DOHH2 (cell line): Measurements from ENCODE around the gene RBBP8NL.

Experiments used
- CTCF ChIP-seq: fragments of 200-600 bp; sonication (generic); IDR thresholded peaks from one replicate; pipeline ENCODE4 v1.5.1; 2014; ENCODE audit warnings: antibody characterized with exemption, mild to moderate bottlenecking, low read depth, low read length; ENCODE audit not compliant: poor library complexity, severe bottlenecking
- EZH2phosphoT487 ChIP-seq: fragments of 200-600 bp; sonication (generic); IDR thresholded peaks from 2 replicates; pipeline ENCODE4 v1.6.1; 2017; ENCODE audit warnings: borderline replicate concordance, mild to moderate bottlenecking, antibody characterized with exemption, low read length, moderate library complexity, mixed read lengths

GRCh38 chr20:62419759-62420158 is 7.6 kb downstream of the RBBP8NL start:
- no peak for TF ChIP-seq CTCF
- TF ChIP-seq EZH2phosphoT487 = no peak
